Brain microvascular endothelial cell (primary cell): ENCODE results near the gene TMEM271.

Experiments used
- DNase-seq: peaks from one replicate; pipeline ENCODE4 v3.0.0-alpha.2; 2020
- H3K27ac ChIP-seq: fragments of 250-450 bp; sonication (Bioruptor Pico); 2 replicates; pipeline ENCODE4 v1.5.1; 2020; ENCODE audit warnings: mild to moderate bottlenecking, moderate library complexity
- H3K27me3 ChIP-seq: fragments of 250-450 bp; sonication (Bioruptor Pico); replicated peaks from 2 replicates; pipeline ENCODE4 v1.5.1; 2020; ENCODE audit warnings: mild to moderate bottlenecking
- H3K36me3 ChIP-seq: fragments of 250-450 bp; sonication (Bioruptor Pico); replicated peaks from 2 replicates; pipeline ENCODE4 v1.5.1; 2020; ENCODE audit warnings: mild to moderate bottlenecking
- H3K4me3 ChIP-seq: 2 replicates; pipeline ENCODE4 v1.5.1; 2011; ENCODE audit warnings: low read depth, mild to moderate bottlenecking, control low read depth, low read length, moderate library complexity
- CTCF ChIP-seq: IDR thresholded peaks from 2 replicates; pipeline ENCODE4 v1.5.1; 2011; ENCODE audit warnings: low read depth, mild to moderate bottlenecking, moderate library complexity, low read length, control low read depth, inconsistent platforms; ENCODE audit errors: missing control alignments
- in situ Hi-C: cut with HindIII; loops from 2 replicates; pipeline ENCODE4 v1.10.0; 2017; ENCODE audit warnings: low sequenced_read_pairs, low pct_ligation_motif_present

TMEM271 gene

GRCh38 chr4:576245-576821 is at the start of gene TMEM271:
TMEM271 (minus strand) TSS chr4:576295; CDS start chr4:576062, 233 bp downstream.
- no peak for TF ChIP-seq CTCF
- DNase-seq: no peak
- H3K27me3 ChIP-seq: peaks cover 57% of the 10 kb centered on the region
- H3K36me3 ChIP-seq: no peaks in the 10 kb centered on the region
- H3K27ac ChIP-seq: no peak within 1 kb of the TSS
- in situ Hi-C loops: no loop called here
- no peak within 1 kb of the TSS for H3K4me3 ChIP-seq

GRCh38 chr4:625631-626161 is 49.6 kb upstream of the TMEM271 start:
- no peak for DNase-seq
- TF ChIP-seq CTCF: no peak
- no peak overlapping the region for H3K27ac ChIP-seq
- peaks cover 3% of the 10 kb centered on the region for H3K27me3 ChIP-seq
- H3K36me3 ChIP-seq: no peaks in the 10 kb centered on the region
- no peak overlapping the region for H3K4me3 ChIP-seq
- in situ Hi-C loops: no loop called here

GRCh38 chr4:624705-625590 is 48.9 kb upstream of the TMEM271 start, which contains the start of gene PDE6B:
PDE6B (plus strand) TSS chr4:625573; CDS start chr4:625627, 54 bp downstream.
- H3K36me3 ChIP-seq: no peaks in the 10 kb centered on the region
- no peak within 1 kb of the TSS for H3K27ac ChIP-seq
- no peaks in the 10 kb centered on the region for H3K27me3 ChIP-seq
- in situ Hi-C loops: no loop called here
- no peak within 1 kb of the TSS for H3K4me3 ChIP-seq
- DNase-seq: no peak
- TF ChIP-seq CTCF: no peak

GRCh38 chr4:623914-624566 is 47.9 kb upstream of the TMEM271 start:
- in situ Hi-C loops: no loop called here
- H3K4me3 ChIP-seq: no peak overlapping the region
- no peak for DNase-seq
- no peak overlapping the region for H3K27ac ChIP-seq
- no peaks in the 10 kb centered on the region for H3K27me3 ChIP-seq
- TF ChIP-seq CTCF: no peak
- H3K36me3 ChIP-seq: no peaks in the 10 kb centered on the region

GRCh38 chr4:622996-623913 is 47.2 kb upstream of the TMEM271 start:
- no peak for TF ChIP-seq CTCF

More at GRCh38 chr4:622996-623913, 47.2 kb upstream of the TMEM271 start:
- in situ Hi-C loops: no loop called here
- Histone ChIP-seq H3K27me3 (no peaks in the 10 kb centered on the region), H3K27ac (no peak overlapping the region), H3K4me3 (no peak overlapping the region), H3K36me3 (no peaks in the 10 kb centered on the region)
- no peak for DNase-seq
